HG03354 (cell line): ENCODE data around the gene ANGPTL3.
"Not testable (repeated sequence)": the region's sequence is repeated elsewhere in the genome, so short reads cannot be mapped to it uniquely, and the experiment has no call there.

Experiments
- ATAC-seq: cut with Tn5 transposase; IDR thresholded peaks from one replicate; pipeline ENCODE4 v1.9.1; 2021; ENCODE audit warnings: mild to moderate bottlenecking; ENCODE audit not compliant: unreplicated experiment, poor library complexity, severe bottlenecking

Gene ANGPTL3

GRCh38 chr1:62597281-62597680 is at the start of gene ANGPTL3:
Gene ANGPTL3 (plus strand): TSS chr1:62597520. CDS start chr1:62597567, 47 bp downstream.
- no peak for ATAC-seq

- no peak for ATAC-seq
Measured at GRCh38 chr1:62561306-62561705, 36.0 kb upstream of the ANGPTL3 start.

- ATAC-seq: not testable (repeated sequence)
Measured at GRCh38 chr1:62567182-62567581, 30.1 kb upstream of the ANGPTL3 start.

- not testable (repeated sequence) for ATAC-seq
Measured at GRCh38 chr1:62567926-62568325, 29.4 kb upstream of the ANGPTL3 start.

GRCh38 chr1:62571517-62571916 is 25.8 kb upstream of the ANGPTL3 start:
- not testable (repeated sequence) for ATAC-seq

GRCh38 chr1:62572476-62572875 is 24.8 kb upstream of the ANGPTL3 start:
- no peak for ATAC-seq

GRCh38 chr1:62573675-62574074 is 23.6 kb upstream of the ANGPTL3 start:
- no peak for ATAC-seq

GRCh38 chr1:62585469-62586155 is 11.7 kb upstream of the ANGPTL3 start:
- no peak for ATAC-seq

GRCh38 chr1:62588000-62588399 is 9.3 kb upstream of the ANGPTL3 start:
- ATAC-seq: no peak

GRCh38 chr1:62589321-62589720 is 8.0 kb upstream of the ANGPTL3 start:
- no peak for ATAC-seq

- ATAC-seq: no peak
Measured at GRCh38 chr1:62590255-62590969, 6.9 kb upstream of the ANGPTL3 start.

- no peak for ATAC-seq
Measured at GRCh38 chr1:62590970-62591368, 6.4 kb upstream of the ANGPTL3 start.

- ATAC-seq: no peak
Measured at GRCh38 chr1:62593825-62594394, 3.4 kb upstream of the ANGPTL3 start.

- ATAC-seq: no peak
Measured at GRCh38 chr1:62595647-62596046, 1.7 kb upstream of the ANGPTL3 start.

- no peak for ATAC-seq
Measured at GRCh38 chr1:62599044-62599443, 1.7 kb downstream of the ANGPTL3 start.

- ATAC-seq: no peak
Measured at GRCh38 chr1:62601457-62601856, 4.1 kb downstream of the ANGPTL3 start.

- ATAC-seq: no peak
Measured at GRCh38 chr1:62608905-62609304, 11.6 kb downstream of the ANGPTL3 start.

GRCh38 chr1:62610588-62610987 is 13.3 kb downstream of the ANGPTL3 start:
- ATAC-seq: not testable (repeated sequence)

- no peak for ATAC-seq
Measured at GRCh38 chr1:62612770-62613169, 15.4 kb downstream of the ANGPTL3 start.

- ATAC-seq: peak; percentile 98
Measured at GRCh38 chr1:62613325-62613727, 16.0 kb downstream of the ANGPTL3 start.

- ATAC-seq: no peak
Measured at GRCh38 chr1:62613890-62614289, 16.6 kb downstream of the ANGPTL3 start.
